ENCODE results near the gene UGT1A8. TPM values are rescaled to one million over a fixed set of nuclear protein-coding genes. Genes with fewer than 3 reads are reported as not detected.

UGT1A8 gene
- total RNA-seq, 1 experiment from 2014 or later: 0.17 TPM

DNA sequence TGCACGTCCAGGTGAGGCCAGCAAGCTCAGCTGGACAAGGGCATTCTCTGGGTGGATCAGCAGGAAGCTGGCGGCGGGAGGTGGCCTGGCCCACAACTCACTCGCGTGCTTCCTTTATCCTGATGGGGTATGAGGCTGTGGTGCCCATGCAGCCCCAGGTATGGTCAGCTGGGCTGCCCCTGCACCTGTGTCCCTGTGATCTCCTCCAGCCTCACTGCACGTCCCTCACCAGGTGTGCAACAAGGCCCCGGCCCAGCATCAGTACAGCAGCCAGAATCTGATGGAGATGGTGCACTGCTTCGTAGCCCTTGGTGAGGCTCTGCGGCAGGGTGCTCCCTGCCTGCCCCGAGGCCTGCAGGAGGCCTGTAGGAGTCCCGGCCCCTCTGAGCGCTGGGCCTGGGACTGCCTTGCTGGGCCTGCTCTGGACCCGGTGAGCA, 178.3 kb downstream of the UGT1A8 start:
- no peaks in the 10 kb centered on the region for H3K79me2 ChIP-seq (ENCODE audit: low read depth)
- ChIA-PET CTCF (no interaction called here), POLR2A (ENCODE audit: unreplicated experiment) (no interaction called here)
- intact Hi-C loops (cut with micrococcal nuclease; ENCODE audit: unreplicated experiment): no loop called here
- H3K9me2 ChIP-seq (ENCODE audit: insufficient read depth): no peaks in the 10 kb centered on the region
- no peak overlapping the region for H3K4me2 ChIP-seq
- no peak for DNase-seq
- no peaks in the 10 kb centered on the region for H3F3A ChIP-seq (ENCODE audit: insufficient read depth, low read depth)
- no peak overlapping the region for H2AFZ ChIP-seq
- TF ChIP-seq, protein P1, sequence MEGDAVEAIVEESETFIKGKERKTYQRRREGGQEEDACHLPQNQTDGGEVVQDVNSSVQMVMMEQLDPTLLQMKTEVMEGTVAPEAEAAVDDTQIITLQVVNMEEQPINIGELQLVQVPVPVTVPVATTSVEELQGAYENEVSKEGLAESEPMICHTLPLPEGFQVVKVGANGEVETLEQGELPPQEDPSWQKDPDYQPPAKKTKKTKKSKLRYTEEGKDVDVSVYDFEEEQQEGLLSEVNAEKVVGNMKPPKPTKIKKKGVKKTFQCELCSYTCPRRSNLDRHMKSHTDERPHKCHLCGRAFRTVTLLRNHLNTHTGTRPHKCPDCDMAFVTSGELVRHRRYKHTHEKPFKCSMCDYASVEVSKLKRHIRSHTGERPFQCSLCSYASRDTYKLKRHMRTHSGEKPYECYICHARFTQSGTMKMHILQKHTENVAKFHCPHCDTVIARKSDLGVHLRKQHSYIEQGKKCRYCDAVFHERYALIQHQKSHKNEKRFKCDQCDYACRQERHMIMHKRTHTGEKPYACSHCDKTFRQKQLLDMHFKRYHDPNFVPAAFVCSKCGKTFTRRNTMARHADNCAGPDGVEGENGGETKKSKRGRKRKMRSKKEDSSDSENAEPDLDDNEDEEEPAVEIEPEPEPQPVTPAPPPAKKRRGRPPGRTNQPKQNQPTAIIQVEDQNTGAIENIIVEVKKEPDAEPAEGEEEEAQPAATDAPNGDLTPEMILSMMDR (conservative IDR thresholded peaks at IDR 0.05): no peak
- TF ChIP-seq EZH2 (IDR thresholded peaks at IDR 0.05; ENCODE audit: low read depth): no peak
- H3K4me3 ChIP-seq: no peak overlapping the region
- H3K27me3 ChIP-seq (ENCODE audit: insufficient read depth, low read depth): no peaks in the 10 kb centered on the region
- no TSS peak for BruUV-seq (replicated peaks)
- H3K9me3 ChIP-seq (ENCODE audit: insufficient read depth, low read depth): no peaks in the 10 kb centered on the region
- no peak overlapping the region for H3K27ac ChIP-seq
- peaks cover under 1% of the 10 kb centered on the region; the same call in 1 of the 2 replicates for H3K4me1 ChIP-seq (replicated peaks; ENCODE audit: insufficient read depth)
- no peaks in the 10 kb centered on the region for H4K20me1 ChIP-seq (ENCODE audit: insufficient read depth)
- no peaks in the 10 kb centered on the region for H3K36me3 ChIP-seq (ENCODE audit: low read depth)

DNA sequence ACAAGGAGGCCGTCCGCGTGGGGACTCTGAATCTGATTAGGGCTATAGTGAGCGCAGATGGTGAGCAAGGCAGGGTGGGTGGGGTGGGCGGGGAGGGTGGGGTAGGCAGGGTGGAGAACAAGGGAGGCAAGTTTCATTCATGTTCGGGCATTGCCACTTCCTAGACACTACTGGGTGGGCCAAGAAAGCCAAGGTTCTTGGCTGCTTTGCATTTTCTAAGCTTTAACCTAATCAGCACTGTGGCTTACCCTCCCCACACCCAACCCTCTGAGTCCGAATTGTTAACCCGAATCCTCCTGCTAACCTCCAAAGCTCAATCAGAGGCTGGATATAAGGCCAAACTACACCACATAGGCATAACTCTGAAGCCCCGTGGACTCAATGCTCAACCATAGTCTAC, 178.8 kb downstream of the UGT1A8 start:
- H3K27me3 ChIP-seq (ENCODE audit: insufficient read depth, low read depth): no peaks in the 10 kb centered on the region
- H3F3A ChIP-seq (ENCODE audit: insufficient read depth, low read depth): no peaks in the 10 kb centered on the region
- no peaks in the 10 kb centered on the region for H3K36me3 ChIP-seq (ENCODE audit: low read depth)
- no peak for DNase-seq
- BruUV-seq (replicated peaks): no TSS peak
- ChIA-PET CTCF (no interaction called here), POLR2A (ENCODE audit: unreplicated experiment) (no interaction called here)
- H3K4me3 ChIP-seq: no peak overlapping the region
- no peaks in the 10 kb centered on the region for H3K9me3 ChIP-seq (ENCODE audit: insufficient read depth, low read depth)
- peaks cover 6% of the 10 kb centered on the region for H3K4me1 ChIP-seq (replicated peaks; ENCODE audit: insufficient read depth)
- no peaks in the 10 kb centered on the region for H3K79me2 ChIP-seq (ENCODE audit: low read depth)
- TF ChIP-seq, protein P1 (conservative IDR thresholded peaks at IDR 0.05): no peak
- no peak for TF ChIP-seq EZH2 (IDR thresholded peaks at IDR 0.05; ENCODE audit: low read depth)
- no peak overlapping the region for H2AFZ ChIP-seq
- intact Hi-C loops (cut with micrococcal nuclease; ENCODE audit: unreplicated experiment): no loop called here
- H3K27ac ChIP-seq: no peak overlapping the region
- H3K9me2 ChIP-seq (ENCODE audit: insufficient read depth): no peaks in the 10 kb centered on the region
- H4K20me1 ChIP-seq (ENCODE audit: insufficient read depth): no peaks in the 10 kb centered on the region
- H3K4me2 ChIP-seq: no peak overlapping the region

DNA sequence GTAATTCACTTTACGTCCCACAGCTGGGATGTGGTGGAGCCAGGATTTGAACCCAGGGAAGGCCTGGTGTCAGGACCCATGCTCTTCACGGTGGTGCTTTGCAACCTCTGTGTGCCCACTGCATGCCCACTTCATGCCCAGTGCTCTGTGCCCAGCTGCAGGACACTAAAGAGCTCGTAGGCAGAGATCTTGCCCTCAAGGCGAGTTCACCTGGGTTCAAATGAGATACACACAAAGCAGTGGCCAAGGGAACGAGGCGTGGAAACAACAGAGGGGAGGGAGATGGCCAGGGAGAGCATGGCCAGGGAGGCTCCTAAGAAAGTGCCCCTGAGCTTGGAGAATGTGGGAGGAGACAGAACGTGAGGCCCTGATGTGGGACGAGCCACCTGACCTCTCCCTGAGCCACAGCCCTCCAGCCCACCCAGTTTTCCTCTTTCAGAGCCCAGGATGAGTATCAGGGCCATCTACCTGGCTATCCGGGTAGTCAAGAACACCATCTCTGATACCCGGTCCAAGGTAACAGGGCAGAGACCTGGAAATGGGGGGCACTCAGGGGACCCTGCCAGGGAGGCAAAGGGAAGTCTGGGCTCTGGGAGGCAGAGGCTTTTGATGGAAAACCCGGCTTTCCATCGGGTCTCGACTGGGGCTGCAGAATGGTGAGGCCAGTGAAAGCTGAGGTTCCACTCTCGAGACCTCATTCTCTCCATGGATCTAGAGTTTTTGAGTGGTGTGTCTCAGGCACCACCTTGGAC, 181.1 kb downstream of the UGT1A8 start:
- Histone ChIP-seq H3F3A (ENCODE audit: insufficient read depth, low read depth) (no peaks in the 10 kb centered on the region), H3K9me2 (ENCODE audit: insufficient read depth) (no peaks in the 10 kb centered on the region), H3K27ac (no peak overlapping the region), H2AFZ (no peak overlapping the region), H3K4me2 (no peak overlapping the region), H3K27me3 (ENCODE audit: insufficient read depth, low read depth) (no peaks in the 10 kb centered on the region), H3K4me3 (no peak overlapping the region), H3K4me1 (replicated peaks; ENCODE audit: insufficient read depth) (peaks cover 7% of the 10 kb centered on the region), H3K9me3 (ENCODE audit: insufficient read depth, low read depth) (no peaks in the 10 kb centered on the region), H3K79me2 (ENCODE audit: low read depth) (no peaks in the 10 kb centered on the region), H3K36me3 (ENCODE audit: low read depth) (no peaks in the 10 kb centered on the region), H4K20me1 (ENCODE audit: insufficient read depth) (no peaks in the 10 kb centered on the region)
- CTCF ChIA-PET: no interaction called here
- TF ChIP-seq, protein P1 (conservative IDR thresholded peaks at IDR 0.05): no peak
- no peak for TF ChIP-seq EZH2 (IDR thresholded peaks at IDR 0.05; ENCODE audit: low read depth)
- POLR2A ChIA-PET (ENCODE audit: unreplicated experiment): no interaction called here
- DNase-seq: no peak
- BruUV-seq (replicated peaks): no TSS peak
- intact Hi-C loops (cut with micrococcal nuclease; ENCODE audit: unreplicated experiment): no loop called here
